ENCODE results near the gene KRTAP10-1. TPM values are rescaled to one million over a fixed set of nuclear protein-coding genes. Genes with fewer than 3 reads are reported as not detected.

Gene KRTAP10-1
- total RNA-seq, 2 donors from 2014 or later, result not detected

DNA sequence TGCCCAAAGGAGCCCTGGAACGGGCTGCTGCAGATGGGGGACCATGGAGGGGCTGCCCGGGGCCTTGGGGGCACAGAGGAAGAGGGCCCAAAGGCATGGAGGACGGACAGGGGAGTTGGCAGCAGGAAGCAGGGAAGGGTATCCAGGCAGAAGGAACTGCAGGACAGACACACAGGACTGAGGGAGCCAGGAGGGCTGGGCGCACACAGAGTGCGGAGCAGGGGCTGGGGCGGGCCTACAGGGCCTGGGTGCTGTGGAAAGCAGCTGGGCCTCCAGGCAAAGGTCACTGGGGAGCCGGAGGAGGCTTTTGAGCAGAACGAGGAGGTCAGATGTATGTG, 28.1 kb downstream of the KRTAP10-1 start:
- H3K4me1 Mint-ChIP-seq, result no peaks in the 10 kb centered on the region

DNA sequence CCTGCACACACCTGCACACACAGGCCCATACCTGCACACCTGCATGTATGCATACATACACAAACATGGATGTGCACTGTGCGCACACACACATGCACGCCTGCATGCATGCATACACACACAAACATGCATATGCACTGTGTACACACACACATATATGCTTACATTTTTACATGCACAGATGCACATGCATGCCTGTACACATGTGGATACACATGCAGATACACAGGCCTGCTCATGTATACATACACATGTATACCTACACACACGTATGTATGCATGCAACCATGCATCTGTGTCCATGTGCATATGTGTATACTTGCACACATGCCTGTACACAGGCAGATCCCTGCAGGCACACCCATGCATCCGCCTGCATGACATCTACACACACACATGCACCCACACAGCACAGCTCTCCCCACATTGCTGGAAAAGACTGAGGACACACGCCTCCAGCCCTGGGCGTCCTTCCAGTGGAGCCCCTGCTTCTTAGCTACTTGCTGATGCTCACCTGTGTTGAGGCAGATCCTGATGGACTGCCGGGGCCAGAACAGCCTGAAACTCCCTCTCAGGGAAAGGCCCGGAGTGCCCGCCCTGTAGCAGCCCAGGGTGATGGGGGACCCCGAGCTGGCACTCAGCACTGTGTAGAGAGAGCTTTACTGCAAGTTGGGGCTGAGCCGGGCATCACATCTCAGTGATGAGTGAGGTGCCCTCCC, 28.6 kb downstream of the KRTAP10-1 start:
- no peak overlapping the region for H3K27ac Mint-ChIP-seq
- peaks cover 3% of the 10 kb centered on the region for H3K36me3 Mint-ChIP-seq (ENCODE audit: low read depth)
- Histone ChIP-seq H3K9ac (ENCODE audit: extremely low read depth, low read length, poor library complexity, severe bottlenecking) (no peak overlapping the region), H3K4me1 (ENCODE audit: control insufficient read depth, insufficient read depth, low read length) (no peaks in the 10 kb centered on the region), H3K9me3 (ENCODE audit: control insufficient read depth, low read length) (no peaks in the 10 kb centered on the region), H3K27ac (ENCODE audit: low read depth, low read length) (no peak overlapping the region), H3K4me3 (ENCODE audit: low read length) (no peak overlapping the region), H3K27me3 (ENCODE audit: control insufficient read depth, insufficient read depth, low read length, poor library complexity, severe bottlenecking) (no peaks in the 10 kb centered on the region), H3K36me3 (ENCODE audit: control insufficient read depth, insufficient read depth, low read length) (no peaks in the 10 kb centered on the region)
- WGBS, 2 experiments (ENCODE audit: insufficient coverage in 1 of 2, insufficient read length in 1 of 2), result 89 to 94% methylated on average over 7 to 11 of the region's 11 CpGs
- no peaks in the 10 kb centered on the region for H3K27me3 Mint-ChIP-seq (ENCODE audit: insufficient read depth)
- TF ChIP-seq, protein P1, sequence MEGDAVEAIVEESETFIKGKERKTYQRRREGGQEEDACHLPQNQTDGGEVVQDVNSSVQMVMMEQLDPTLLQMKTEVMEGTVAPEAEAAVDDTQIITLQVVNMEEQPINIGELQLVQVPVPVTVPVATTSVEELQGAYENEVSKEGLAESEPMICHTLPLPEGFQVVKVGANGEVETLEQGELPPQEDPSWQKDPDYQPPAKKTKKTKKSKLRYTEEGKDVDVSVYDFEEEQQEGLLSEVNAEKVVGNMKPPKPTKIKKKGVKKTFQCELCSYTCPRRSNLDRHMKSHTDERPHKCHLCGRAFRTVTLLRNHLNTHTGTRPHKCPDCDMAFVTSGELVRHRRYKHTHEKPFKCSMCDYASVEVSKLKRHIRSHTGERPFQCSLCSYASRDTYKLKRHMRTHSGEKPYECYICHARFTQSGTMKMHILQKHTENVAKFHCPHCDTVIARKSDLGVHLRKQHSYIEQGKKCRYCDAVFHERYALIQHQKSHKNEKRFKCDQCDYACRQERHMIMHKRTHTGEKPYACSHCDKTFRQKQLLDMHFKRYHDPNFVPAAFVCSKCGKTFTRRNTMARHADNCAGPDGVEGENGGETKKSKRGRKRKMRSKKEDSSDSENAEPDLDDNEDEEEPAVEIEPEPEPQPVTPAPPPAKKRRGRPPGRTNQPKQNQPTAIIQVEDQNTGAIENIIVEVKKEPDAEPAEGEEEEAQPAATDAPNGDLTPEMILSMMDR (conservative IDR thresholded peaks at IDR 0.05), result no peak
- H3K9me3 Mint-ChIP-seq, result no peaks in the 10 kb centered on the region
- H3K4me1 Mint-ChIP-seq, result no peaks in the 10 kb centered on the region
- no peak overlapping the region for H3K4me3 Mint-ChIP-seq
- DNase-seq, result no peak

More for the DNA sequence above, 28.1 kb downstream of the KRTAP10-1 start:
- Mint-ChIP-seq H3K4me3 (no peak overlapping the region), H3K9me3 (no peaks in the 10 kb centered on the region), H3K27me3 (ENCODE audit: insufficient read depth) (no peaks in the 10 kb centered on the region), H3K36me3 (ENCODE audit: low read depth) (peaks cover 3% of the 10 kb centered on the region), H3K27ac (no peak overlapping the region)
- WGBS, 2 experiments (ENCODE audit: insufficient coverage in 1 of 2, insufficient read length in 1 of 2), result 90 to 96% methylated on average over 5 to 8 of the region's 8 CpGs
- H3K36me3 ChIP-seq (ENCODE audit: control insufficient read depth, insufficient read depth, low read length), result no peaks in the 10 kb centered on the region
- no peak overlapping the region for H3K9ac ChIP-seq (ENCODE audit: extremely low read depth, low read length, poor library complexity, severe bottlenecking)
- H3K4me1 ChIP-seq (ENCODE audit: control insufficient read depth, insufficient read depth, low read length), result no peaks in the 10 kb centered on the region
- DNase-seq, result no peak
- no peaks in the 10 kb centered on the region for H3K9me3 ChIP-seq (ENCODE audit: control insufficient read depth, low read length)
- no peak overlapping the region for H3K4me3 ChIP-seq (ENCODE audit: low read length)
- no peaks in the 10 kb centered on the region for H3K27me3 ChIP-seq (ENCODE audit: control insufficient read depth, insufficient read depth, low read length, poor library complexity, severe bottlenecking)
- H3K27ac ChIP-seq (ENCODE audit: low read depth, low read length), result no peak overlapping the region
- TF ChIP-seq, protein P1 (conservative IDR thresholded peaks at IDR 0.05), result no peak

DNA sequence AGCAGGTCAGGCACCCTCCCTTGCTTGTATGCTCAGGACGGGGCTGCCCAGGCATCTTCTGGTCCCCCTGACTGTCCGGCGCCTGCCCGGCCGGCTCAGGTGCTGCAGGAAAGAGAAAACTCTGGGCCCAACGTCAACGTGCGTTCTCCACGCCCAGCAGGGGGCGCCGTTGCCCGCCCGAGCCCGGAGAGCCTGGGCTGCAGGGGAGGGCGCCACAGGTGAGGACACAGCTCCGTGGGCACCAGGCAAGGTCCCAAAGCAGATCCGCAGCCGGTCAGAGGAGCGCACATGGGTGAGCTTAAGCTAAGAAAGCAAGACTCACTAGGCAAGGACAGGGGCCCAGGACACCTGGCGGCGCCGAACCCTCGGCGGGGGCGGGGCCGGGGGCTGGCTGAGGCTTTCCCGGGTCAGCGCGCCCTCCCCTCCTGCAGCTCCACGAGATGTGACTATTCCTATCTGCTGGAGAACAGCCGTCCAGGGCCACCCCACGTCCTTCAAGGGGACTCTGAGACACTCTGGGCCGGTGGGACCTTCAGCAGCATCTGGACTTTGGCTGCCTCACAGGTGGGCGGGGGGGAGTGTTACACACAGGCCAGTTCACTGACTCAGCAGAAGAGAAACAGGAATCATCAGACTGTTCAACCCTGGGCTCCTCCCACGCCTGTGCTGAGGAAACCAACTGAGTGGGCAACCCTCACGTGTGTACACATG, 29.3 kb downstream of the KRTAP10-1 start:
- H3K27ac Mint-ChIP-seq, result no peak overlapping the region
- peaks cover 3% of the 10 kb centered on the region for H3K36me3 Mint-ChIP-seq (ENCODE audit: low read depth)
- H3K4me1 ChIP-seq (ENCODE audit: control insufficient read depth, insufficient read depth, low read length), result no peaks in the 10 kb centered on the region
- H3K4me1 Mint-ChIP-seq, result no peaks in the 10 kb centered on the region
- no peaks in the 10 kb centered on the region for H3K9me3 Mint-ChIP-seq
- no peak overlapping the region for H3K9ac ChIP-seq (ENCODE audit: extremely low read depth, low read length, poor library complexity, severe bottlenecking)
- no peak overlapping the region for H3K4me3 Mint-ChIP-seq
- H3K27me3 ChIP-seq (ENCODE audit: control insufficient read depth, insufficient read depth, low read length, poor library complexity, severe bottlenecking), result no peaks in the 10 kb centered on the region
- TF ChIP-seq, protein P1 (conservative IDR thresholded peaks at IDR 0.05), result peak; percentile 97
- peak overlapping the region; percentile 60 for H3K4me3 ChIP-seq (ENCODE audit: low read length)
- H3K36me3 ChIP-seq (ENCODE audit: control insufficient read depth, insufficient read depth, low read length), result no peaks in the 10 kb centered on the region
- WGBS, 2 experiments (ENCODE audit: insufficient coverage in 1 of 2, insufficient read length in 1 of 2), result 12 to 20% methylated on average over 27 to 36 of the region's 36 CpGs
- no peaks in the 10 kb centered on the region for H3K9me3 ChIP-seq (ENCODE audit: control insufficient read depth, low read length)
- no peaks in the 10 kb centered on the region for H3K27me3 Mint-ChIP-seq (ENCODE audit: insufficient read depth)
- peak; percentile 92 for DNase-seq
- no peak overlapping the region for H3K27ac ChIP-seq (ENCODE audit: low read depth, low read length)

All from endodermal cell (in vitro differentiated cells).